Astrocyte of the cerebellum (primary cell): ENCODE results near the gene UMAD1.
A peak's percentile ranks its signal among the peaks of the same experiment; 100 is the strongest.

Experiments
- DNase-seq: peaks from one replicate; pipeline ENCODE4 v3.0.0-alpha.2; 2011; ENCODE audit warnings: low read depth
- H3K4me3 ChIP-seq: 2 replicates; pipeline ENCODE4 v1.5.1; 2011; ENCODE audit warnings: mild to moderate bottlenecking, low read depth, low read length, moderate library complexity
- CTCF ChIP-seq: IDR thresholded peaks from 2 replicates; pipeline ENCODE4 v1.5.1; 2012; ENCODE audit warnings: low read length, low read depth, moderate library complexity, mild to moderate bottlenecking; ENCODE audit errors: missing control alignments
- in situ Hi-C: cut with HindIII; loops from 2 replicates; pipeline ENCODE4 v1.10.0; 2017; ENCODE audit warnings: low sequenced_read_pairs

Gene UMAD1

GRCh38 chr7:7907306-7907705 lies 266.8 kb downstream of the UMAD1 start:
- DNase-seq: no peak
- TF ChIP-seq CTCF: no peak
- no peak overlapping the region for H3K4me3 ChIP-seq
- in situ Hi-C loops: no loop called here

GRCh38 chr7:7908622-7909145 lies 268.1 kb downstream of the UMAD1 start:
- in situ Hi-C loops: no loop called here
- no peak for DNase-seq
- no peak for TF ChIP-seq CTCF
- no peak overlapping the region for H3K4me3 ChIP-seq

GRCh38 chr7:7909376-7909775 lies 268.8 kb downstream of the UMAD1 start:
- in situ Hi-C loops: no loop called here
- no peak overlapping the region for H3K4me3 ChIP-seq
- DNase-seq: no peak
- no peak for TF ChIP-seq CTCF

GRCh38 chr7:7911369-7912123 lies 271.0 kb downstream of the UMAD1 start:
- no peak overlapping the region for H3K4me3 ChIP-seq
- no peak for TF ChIP-seq CTCF
- in situ Hi-C loops: no loop called here
- peak; percentile 20 for DNase-seq

GRCh38 chr7:7912937-7913336 lies 272.4 kb downstream of the UMAD1 start:
- in situ Hi-C loops: no loop called here
- TF ChIP-seq CTCF: no peak
- no peak for DNase-seq
- no peak overlapping the region for H3K4me3 ChIP-seq

GRCh38 chr7:7913504-7913903 lies 273.0 kb downstream of the UMAD1 start:
- no peak for TF ChIP-seq CTCF

More at GRCh38 chr7:7913504-7913903, 273.0 kb downstream of the UMAD1 start:
- in situ Hi-C loops: no loop called here
- DNase-seq: no peak
- H3K4me3 ChIP-seq: no peak overlapping the region
